ENCODE data around the gene ICAM5. TPM values are rescaled to one million over a fixed set of nuclear protein-coding genes. Genes with fewer than 3 reads are reported as not detected.
"Not testable (repeated sequence)": the region's sequence is repeated elsewhere in the genome, so short reads cannot be mapped to it uniquely, and the experiment has no call there.

ICAM5 gene
- total RNA-seq, 1 donor from 2014 or later: 3.8 TPM

GRCh38 chr19:10271543-10272086, 18.1 kb upstream of the ICAM5 start:
- H3K27me3 Mint-ChIP-seq: peaks cover 56% of the 10 kb centered on the region
- H3K4me3 Mint-ChIP-seq: peak overlapping the region; percentile 54

GRCh38 chr19:10274589-10274988, 15.2 kb upstream of the ICAM5 start:
- no peaks in the 10 kb centered on the region for H3K9me3 Mint-ChIP-seq
- no peak overlapping the region for H3K4me3 Mint-ChIP-seq
- TF ChIP-seq CTCF (conservative IDR thresholded peaks at IDR 0.05): no peak
- no peak overlapping the region for H3K27ac Mint-ChIP-seq
- no peaks in the 10 kb centered on the region for H3K36me3 Mint-ChIP-seq
- peaks cover 47% of the 10 kb centered on the region for H3K27me3 Mint-ChIP-seq
- no peaks in the 10 kb centered on the region for H3K4me1 Mint-ChIP-seq (ENCODE audit: unreplicated experiment)
- no peak for DNase-seq (ENCODE audit: extremely low spot score, unreplicated experiment)

More at GRCh38 chr19:10271543-10272086, 18.1 kb upstream of the ICAM5 start:
- no peaks in the 10 kb centered on the region for H3K36me3 Mint-ChIP-seq
- no peak overlapping the region for H3K27ac Mint-ChIP-seq
- no peaks in the 10 kb centered on the region for H3K9me3 Mint-ChIP-seq
- DNase-seq (ENCODE audit: extremely low spot score, unreplicated experiment): no peak
- H3K4me1 Mint-ChIP-seq (ENCODE audit: unreplicated experiment): no peaks in the 10 kb centered on the region
- no peak for TF ChIP-seq CTCF (conservative IDR thresholded peaks at IDR 0.05)

GRCh38 chr19:10277795-10278589, 11.8 kb upstream of the ICAM5 start:
- no peak for TF ChIP-seq CTCF (conservative IDR thresholded peaks at IDR 0.05)
- Mint-ChIP-seq H3K36me3 (no peaks in the 10 kb centered on the region), H3K4me3 (no peak overlapping the region), H3K27me3 (peaks cover 21% of the 10 kb centered on the region), H3K4me1 (ENCODE audit: unreplicated experiment) (peaks cover 3% of the 10 kb centered on the region), H3K9me3 (no peaks in the 10 kb centered on the region), H3K27ac (no peak overlapping the region)
- DNase-seq (ENCODE audit: extremely low spot score, unreplicated experiment): no peak

- H3K27ac Mint-ChIP-seq: no peak overlapping the region
- H3K4me3 Mint-ChIP-seq: no peak overlapping the region
- H3K36me3 Mint-ChIP-seq: no peaks in the 10 kb centered on the region
- H3K4me1 Mint-ChIP-seq (ENCODE audit: unreplicated experiment): peaks cover 3% of the 10 kb centered on the region
- DNase-seq (ENCODE audit: extremely low spot score, unreplicated experiment): no peak
- TF ChIP-seq CTCF (conservative IDR thresholded peaks at IDR 0.05): no peak
- peaks cover 24% of the 10 kb centered on the region for H3K27me3 Mint-ChIP-seq
- no peaks in the 10 kb centered on the region for H3K9me3 Mint-ChIP-seq
Measured at GRCh38 chr19:10278935-10279334, 10.8 kb upstream of the ICAM5 start.

- H3K9me3 Mint-ChIP-seq: no peaks in the 10 kb centered on the region
- DNase-seq (ENCODE audit: extremely low spot score, unreplicated experiment): no peak
- peaks cover 22% of the 10 kb centered on the region for H3K27me3 Mint-ChIP-seq
- no peaks in the 10 kb centered on the region for H3K36me3 Mint-ChIP-seq
- H3K27ac Mint-ChIP-seq: peak overlapping the region; percentile 14
- no peak for TF ChIP-seq CTCF (conservative IDR thresholded peaks at IDR 0.05)
- peaks cover 3% of the 10 kb centered on the region for H3K4me1 Mint-ChIP-seq (ENCODE audit: unreplicated experiment)
- H3K4me3 Mint-ChIP-seq: no peak overlapping the region
Measured at GRCh38 chr19:10279737-10280442, 9.9 kb upstream of the ICAM5 start.

GRCh38 chr19:10282043-10282442, 7.7 kb upstream of the ICAM5 start:
- not testable (repeated sequence) for H3K9me3 Mint-ChIP-seq; H3K4me1 Mint-ChIP-seq (ENCODE audit: unreplicated experiment); H3K27ac Mint-ChIP-seq; DNase-seq (ENCODE audit: extremely low spot score, unreplicated experiment); H3K36me3 Mint-ChIP-seq; H3K4me3 Mint-ChIP-seq
- peaks cover 43% of the 10 kb centered on the region for H3K27me3 Mint-ChIP-seq
